GM20431 (cell line): ENCODE measurements around the gene APC.
"Not testable (repeated sequence)": the region's sequence is repeated elsewhere in the genome, so short reads cannot be mapped to it uniquely, and the experiment has no call there.

ENCODE experiments used
- in situ Hi-C: fragments of 300-500 bp; cut with MseI, MboI; formaldehyde crosslinking; loops from one replicate; pipeline ENCODE4 v1.15.0; 2020; ENCODE audit warnings: low sequenced_read_pairs; ENCODE audit not compliant: unreplicated experiment

Gene APC

DNA sequence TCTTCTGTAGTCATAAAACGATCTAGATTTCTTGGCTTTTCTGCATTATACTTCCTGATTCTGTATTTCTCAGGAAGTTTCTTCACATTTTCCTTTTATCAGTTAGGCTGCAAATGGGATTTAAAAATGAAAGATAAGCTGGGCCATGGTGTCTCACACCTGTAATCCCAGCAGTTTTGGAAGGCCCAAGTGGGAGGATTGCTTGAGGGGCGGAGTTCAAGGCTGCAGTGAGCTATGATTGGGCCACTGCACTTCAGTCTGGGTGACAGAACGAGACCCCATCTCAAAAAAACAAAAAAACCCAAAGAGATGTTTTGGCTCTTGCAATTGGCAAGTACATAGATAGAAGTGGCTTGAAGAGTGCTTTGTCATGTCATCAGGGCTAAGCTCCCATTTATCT, 26.2 kb upstream of the APC start:
- in situ Hi-C loops, result no loop called here

DNA sequence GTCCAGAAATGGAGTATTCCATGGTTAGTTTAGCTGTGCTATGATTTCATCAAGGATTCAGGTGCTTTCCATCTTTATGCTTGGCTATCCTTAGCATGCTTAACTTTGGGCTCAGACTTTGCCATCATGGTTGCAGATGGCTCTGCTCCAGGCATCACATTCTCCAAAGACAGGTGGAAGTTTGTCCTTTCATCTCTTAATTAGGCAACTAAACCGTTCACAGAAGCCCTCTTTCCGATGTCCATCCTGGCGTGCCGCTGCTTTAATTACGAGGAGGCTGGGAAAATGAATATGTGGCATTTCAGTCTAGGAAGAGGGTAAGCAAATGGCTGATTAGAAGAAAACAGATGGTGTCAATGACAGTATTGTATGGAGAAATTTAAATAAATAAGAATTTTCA, 24.5 kb upstream of the APC start:
- in situ Hi-C loops, result no loop called here

DNA sequence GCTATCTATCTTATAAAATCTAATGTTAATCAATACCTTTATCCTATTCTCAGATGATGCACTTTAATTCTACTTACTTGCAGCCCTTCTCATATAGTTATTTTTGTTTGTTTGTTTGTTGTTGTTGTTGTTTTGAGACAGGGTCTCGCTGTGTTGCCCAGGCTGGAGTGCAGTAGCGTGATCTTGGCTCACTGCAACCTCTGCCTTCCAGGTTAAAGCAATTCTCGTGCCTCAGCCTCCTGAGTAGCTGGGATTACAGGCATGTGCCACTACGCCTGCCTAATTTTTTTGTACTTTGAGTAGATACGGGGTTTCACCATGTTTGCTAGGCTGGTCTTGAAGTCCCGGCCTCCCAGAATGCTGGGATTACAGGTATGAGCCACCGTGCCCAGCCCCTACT, 20.8 kb upstream of the APC start:
- in situ Hi-C loops, result not testable (repeated sequence)

DNA sequence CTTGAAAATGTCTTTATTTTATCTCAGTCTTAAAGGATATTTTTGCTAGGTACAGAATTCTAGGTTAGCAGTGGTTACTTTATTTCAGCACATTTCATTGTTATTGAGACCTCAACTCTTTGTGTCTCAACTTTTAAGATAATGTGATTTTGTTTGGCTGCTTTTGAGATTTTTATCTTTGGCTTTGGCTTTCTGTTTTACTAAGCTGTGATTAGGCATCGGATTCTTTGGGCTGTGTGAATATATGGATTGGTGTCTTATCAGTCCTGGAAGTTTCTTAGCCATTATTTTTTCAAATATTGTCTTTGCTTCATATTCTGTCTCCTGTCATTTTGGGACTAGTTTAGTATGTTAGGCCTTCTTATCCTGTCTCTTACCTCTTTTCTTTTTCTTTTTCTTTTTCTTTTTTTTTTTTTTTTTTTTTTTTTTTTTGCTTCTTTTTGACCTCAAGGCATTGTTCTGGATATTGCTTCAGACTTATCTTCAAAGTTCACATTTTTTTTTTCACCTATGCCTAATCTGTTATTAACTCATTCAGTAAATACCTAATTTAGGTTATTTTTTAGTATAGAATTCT, 20.1 kb upstream of the APC start:
- in situ Hi-C loops, result no loop called here

DNA sequence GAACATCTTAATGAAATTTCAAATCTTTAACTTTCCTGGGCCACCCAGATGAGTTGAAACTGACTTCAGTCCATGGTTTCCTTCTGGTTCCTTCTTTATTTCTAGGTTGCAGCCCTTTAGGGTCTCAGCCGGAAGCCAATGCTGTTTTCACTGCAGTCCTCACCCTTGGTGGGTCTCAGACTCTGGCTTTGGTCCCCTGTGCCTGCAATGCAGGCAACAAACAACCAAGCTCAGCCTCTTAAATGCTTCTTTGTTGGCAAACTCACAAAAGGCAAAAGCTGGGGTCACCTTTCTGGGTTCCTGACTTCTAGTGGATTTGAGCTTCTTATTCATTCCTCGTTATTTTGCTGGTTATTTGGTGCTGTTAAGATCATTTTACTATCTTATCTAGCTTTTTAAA, 19.3 kb upstream of the APC start:
- in situ Hi-C loops, result no loop called here

DNA sequence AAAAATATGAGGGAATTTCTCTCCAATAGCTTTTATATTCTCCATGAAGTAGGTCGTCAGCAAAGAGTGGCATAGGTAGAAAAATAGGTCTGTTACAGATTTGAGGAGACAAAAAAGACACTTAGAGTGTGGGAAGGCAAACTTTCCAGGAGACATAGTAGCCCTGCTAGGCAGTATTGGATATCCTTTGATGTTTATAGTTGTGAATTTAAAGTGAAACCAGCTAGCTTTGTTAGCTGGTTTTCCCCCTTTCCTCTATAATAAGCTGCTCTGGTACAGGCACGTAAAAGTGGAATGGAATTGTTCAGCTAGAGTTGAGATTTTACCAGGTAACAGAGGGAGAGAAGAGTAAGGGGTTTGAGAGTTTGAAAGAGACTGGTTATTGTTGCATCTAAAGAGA, 17.1 kb upstream of the APC start:
- in situ Hi-C loops, result no loop called here

DNA sequence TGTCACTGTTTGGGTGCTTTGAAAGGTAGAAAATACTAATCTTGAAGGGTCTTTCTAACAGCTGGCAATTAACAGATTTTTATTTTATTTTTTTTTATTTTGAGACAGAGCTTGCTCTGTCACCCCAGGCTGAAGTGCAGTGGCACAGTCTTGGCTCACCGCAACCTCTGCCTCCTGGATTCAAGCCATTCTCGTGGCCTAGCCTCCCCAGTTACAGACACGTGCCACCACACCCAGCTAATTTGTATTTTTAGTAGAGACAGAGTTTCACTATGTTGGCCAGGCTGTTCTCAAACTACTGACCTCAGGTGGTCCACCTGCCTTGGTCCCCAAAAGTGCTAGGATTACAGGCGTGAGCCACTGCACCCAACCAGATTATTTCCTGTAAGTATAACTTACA, 12.8 kb upstream of the APC start:
- in situ Hi-C loops, result no loop called here

DNA sequence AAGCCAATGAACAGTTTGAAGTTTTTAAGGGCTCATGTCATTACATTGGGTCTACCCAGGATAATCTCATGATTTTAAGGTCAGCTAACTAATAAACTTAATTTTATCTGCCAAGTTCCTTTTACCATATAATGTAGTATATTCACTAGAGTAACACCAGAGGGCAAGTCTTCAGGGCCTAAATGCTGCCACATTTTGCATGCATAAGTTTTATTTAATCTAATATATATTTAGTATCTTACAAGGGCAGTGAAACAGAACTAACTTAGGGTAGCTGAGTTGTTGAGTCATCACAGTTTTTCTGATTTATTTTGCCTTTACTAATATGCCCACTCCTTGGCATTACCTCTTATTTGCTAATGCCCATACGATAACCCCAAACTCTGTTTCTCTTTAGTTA, 8.1 kb upstream of the APC start:
- in situ Hi-C loops, result no loop called here

DNA sequence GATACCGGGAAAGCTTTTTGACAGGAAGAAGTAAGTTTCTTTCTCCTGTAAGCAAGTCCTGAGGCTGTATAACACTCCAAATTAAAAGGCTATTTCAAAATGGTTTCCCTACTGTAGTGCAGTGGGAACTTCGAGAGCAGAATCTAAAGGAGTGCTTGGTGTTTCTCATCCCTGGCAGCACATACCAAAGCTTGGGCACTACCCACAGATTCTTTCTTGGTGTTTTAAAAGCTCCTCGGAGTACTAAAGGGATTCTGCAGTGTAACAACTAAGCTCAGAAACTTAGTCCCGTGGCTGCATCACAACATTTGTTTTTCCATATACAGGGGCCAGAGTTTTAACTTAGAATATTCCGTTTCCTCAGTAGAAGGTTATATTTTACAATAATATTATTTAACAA, 5.6 kb upstream of the APC start:
- in situ Hi-C loops, result no loop called here

DNA sequence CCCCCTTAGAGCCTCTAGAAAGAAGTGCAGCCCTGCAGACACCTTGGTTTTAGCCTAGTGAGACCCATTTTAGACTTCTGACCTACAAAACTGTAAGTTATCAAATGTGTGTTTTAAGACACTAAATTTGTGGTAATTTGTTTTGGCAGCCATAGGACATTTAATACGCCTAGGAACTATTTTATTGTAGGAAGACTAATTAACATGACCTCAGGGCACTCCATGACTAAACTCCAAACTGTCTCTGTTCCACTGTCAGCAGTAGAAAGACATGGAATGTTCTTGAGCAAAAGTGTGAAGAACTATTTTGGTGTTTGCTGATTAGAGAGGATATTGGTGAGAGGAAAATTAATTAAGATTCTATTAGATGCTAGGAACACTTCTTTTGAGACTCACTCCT, 4.1 kb upstream of the APC start:
- in situ Hi-C loops, result no loop called here

DNA sequence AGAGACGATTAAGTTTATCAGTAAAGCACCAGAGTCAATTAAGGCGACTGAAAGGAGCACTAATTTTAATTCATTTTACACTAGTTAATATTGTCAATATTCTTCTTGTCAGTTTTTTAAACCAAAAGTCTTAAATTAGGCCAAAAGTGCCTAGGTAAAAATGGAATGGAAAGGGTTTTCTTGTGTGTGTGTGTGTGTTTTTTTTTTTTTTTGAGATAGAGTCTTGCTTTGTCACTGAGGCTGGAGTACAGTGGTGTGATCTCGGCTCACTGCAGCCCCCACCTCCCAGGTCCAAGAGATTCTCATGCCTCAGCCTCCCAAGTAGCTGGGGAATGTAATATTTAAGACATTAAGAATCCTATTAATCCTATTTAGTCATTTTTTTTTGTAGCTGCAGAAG, 3.1 kb upstream of the APC start:
- in situ Hi-C loops, result no loop called here

DNA sequence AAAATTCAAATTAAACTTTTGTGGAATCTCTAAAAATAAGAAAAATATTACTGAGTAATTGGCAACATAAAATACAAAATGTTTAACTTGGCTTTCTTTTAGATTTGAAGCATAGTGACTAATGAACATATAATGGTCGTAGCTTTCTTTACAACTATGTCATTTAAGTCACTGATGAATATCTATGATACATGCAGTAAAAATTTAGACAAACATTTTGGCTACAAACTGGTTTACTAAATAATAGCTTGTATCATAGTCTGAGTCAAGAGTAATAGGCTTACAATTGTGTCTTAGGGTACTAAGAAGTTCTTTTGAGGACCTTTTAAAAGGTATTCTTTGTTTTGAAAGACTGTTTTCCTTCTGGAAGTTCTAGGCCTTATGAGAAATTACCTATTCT, 2.0 kb upstream of the APC start:
- in situ Hi-C loops, result no loop called here

DNA sequence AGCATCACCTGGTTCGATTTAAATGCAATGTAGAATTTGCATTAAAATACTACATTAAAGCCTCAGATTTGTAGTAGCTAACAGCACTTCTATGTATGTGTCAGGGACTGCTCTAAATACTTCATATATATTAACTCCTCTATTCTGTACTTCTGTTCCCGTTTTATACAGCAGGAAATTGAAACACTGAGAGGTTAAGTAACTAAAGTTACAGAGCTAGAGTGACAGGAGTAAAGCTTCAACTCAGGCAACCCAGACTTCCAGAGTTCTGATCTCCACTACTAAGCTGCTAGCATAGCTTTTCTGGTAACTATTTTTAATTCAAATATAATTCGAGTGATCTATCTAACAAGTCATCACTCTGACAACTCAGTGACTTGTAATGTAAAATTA, 619 bp upstream of the APC start:
- in situ Hi-C loops, result no loop called here

DNA sequence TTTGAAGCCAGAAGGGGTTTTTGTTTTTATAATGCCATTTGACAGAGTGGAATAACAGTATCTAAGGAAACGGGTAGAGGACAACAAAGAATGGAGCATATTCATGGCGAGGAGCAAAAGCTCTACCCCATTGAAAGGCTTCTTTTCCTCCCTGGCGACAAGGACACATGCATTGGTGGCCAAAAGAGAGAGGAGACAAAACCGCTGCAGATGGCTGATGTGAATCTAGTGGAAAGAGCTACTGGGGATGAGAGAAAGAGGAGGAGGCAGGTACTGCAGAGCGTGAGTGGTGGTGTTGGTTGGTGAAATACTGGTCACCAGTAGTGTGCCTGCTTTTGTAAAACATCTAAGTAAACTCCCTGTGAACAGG, 491 bp downstream of the APC start:
- in situ Hi-C loops, result no loop called here

DNA sequence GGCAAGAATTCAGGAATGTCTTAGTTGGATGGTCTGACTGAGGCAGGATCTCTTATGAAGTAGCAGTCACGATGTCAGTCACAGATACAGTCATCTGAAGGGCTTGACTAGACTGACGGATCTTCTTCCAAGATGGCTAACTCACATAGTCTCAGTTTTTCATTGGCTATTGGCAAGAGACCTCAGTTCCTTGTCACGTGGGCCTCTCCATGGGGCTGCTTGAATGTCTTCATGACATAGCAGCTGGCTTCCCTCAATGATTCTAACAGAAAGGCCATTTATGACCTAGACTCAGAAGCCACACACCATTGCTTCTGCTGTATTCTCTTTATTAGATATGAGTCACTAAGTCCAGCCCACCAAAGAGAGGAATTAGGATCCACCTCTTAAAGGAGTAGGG, 4.7 kb downstream of the APC start:
- in situ Hi-C loops, result loop anchor here (10.0 kb wide), 1 partner anchor 188 kb away; no protein-coding TSS in a partner anchor

DNA sequence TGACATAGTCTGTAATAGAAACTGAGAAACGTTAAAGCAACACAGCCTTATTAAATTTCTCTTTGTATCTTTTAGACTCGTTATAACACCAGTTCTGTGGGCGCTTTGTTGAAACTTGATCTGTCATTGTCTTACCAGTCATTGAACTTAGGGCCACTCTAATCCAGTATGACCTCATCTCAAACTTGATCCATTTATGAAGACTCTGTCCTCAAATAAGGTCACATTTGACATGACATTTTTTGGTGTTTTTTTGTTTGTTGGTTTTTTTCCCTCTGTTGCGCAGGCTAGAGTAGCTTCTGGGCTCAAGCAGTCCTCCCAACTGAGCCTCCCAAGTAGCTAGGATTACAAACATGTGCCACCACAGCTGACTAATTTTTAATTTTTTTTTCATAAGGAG, 5.9 kb downstream of the APC start:
- in situ Hi-C loops, result loop anchor here (10.0 kb wide), 1 partner anchor 189 kb away; no protein-coding TSS in a partner anchor

DNA sequence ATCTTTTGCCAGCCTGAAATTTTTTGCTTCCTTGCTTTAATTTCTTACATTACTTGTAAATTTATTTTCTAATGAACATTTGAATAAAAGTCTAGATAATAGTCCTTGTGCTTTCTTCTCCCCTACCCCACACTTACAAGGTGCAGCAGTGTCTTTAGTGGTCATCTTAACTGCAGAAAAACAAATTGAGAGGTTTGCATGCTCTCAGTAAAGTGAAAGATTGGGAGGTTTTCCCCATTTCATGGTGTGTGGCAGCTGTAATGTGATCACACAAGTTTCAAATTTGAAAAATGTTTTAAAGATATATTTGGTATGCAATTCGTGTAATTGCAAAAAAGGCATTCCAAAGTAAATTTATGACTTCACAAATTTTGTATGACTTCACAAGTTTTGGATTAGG, 14.7 kb downstream of the APC start:
- in situ Hi-C loops, result no loop called here

DNA sequence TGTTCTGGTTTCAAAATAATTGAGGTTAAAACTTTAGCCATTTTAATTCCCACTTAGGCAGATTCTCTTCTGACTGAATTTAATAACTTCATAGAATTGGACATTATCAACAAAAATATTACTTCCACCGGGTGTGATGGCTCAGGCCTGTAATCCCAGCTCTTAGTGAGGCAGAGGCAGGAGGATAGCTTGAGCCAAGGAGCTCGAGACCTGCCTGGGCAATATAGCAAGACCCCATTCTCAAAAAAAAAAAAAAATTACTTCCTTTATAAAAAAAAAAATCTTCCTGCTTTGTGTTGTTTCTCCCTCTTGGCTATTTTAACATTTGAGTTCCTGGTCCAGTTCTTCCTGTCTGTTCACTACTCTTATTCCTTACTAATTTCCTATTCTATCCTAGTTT, 18.0 kb downstream of the APC start:
- in situ Hi-C loops, result no loop called here

DNA sequence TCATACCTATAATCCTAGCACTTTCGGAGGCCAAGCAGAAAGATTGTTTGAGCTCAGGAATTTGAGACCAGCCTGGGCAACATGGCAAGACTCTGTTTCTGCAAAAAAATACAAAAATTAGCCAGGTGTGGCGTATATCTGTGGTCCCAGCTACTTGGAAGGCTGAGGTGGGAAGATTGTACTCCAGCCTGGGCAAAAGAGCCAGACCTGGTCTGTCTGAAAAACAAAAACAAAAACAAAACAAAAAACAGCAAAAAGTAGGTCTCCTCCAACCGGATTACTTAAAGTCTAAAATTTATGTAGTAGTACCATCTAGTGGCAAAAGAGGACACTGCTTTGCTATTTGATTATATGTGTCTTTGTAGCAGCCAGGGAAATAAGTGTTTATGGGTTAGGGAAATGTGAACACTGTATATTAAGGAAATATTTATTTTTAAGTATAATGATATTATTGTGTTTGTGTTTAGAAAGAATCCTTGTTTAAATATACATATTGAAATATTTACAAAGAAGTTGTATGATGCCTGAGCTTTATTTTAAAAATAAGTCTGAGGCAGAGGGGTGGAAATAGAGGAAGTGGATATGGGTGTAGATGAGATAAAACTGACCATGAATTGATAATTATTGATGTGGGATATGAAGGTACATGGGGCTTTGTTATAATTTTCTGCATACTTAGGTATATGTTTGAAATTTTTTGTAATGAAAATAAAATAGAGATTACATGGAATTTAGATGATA, 20.0 kb downstream of the APC start:
- in situ Hi-C loops, result no loop called here

DNA sequence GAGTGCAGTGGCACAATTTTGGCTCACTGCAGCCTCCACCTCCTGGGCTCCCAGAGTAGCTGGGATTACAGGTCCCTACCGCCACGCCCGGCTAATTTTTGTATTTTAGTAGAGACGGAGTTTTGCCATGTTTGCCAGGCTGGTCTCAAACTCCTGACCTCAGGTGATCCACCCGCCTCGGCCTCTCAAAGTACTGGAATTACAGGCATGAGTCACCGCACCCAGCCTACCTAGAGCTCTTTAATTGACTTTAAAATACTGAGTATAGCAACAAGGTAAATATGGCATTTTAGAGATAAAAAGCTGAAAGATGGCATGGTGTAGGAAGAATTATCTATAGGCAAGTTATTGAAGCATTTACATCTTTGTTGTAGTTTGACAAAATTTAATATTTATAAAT, 21.0 kb downstream of the APC start:
- in situ Hi-C loops, result no loop called here

DNA sequence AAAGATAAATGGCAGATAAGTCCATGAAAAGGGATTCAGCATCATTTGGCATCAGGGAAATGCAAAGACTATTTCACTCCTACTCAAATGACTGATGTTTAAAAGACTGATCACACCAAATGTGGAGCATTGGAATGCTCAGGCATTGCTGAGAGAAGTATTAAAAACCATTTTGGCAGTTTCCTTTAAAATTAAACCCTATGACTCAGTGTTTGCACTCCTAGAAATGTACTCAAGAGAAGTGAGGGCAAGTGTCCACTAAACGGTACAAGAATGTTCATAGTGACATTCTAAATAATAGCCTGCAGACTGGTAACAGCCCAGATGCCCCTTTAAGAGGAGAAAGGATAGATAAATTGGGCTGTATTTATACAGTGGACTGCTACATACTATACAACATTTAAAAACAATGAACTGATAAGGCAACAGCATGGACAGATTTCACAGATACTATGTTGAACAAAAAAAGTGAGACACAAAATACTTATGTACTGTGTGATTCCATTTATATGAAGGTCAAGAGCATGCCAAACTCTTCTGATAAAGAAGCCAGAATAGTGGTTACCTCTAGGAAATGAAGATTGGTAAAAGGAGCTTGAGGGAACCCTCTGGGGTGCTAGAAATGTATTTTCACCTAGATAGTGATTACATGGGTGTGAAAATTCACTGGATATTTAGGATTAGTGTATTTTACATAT, 24.6 kb downstream of the APC start:
- in situ Hi-C loops, result no loop called here

DNA sequence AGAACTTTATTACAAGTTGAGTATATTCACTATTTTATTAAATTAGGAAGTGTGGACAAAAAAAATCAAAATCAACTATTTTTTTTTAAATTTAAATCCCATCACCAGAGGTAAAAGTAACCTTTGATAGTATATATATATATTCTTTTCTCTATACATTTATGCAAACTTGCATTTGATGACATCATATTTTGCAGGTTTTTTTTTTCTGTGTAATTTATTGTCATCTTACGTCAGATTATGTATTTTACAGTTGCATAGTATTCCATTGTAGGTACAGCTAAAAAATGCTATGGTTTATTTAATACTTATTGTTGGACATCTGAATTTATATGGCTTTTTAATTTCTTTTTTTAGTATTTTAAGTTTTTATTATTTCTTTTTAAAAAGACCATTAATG, 25.5 kb downstream of the APC start:
- in situ Hi-C loops, result no loop called here
